NCI-H2081 (cell line): ENCODE measurements around the gene IMPA2.
A peak's percentile ranks its signal among the peaks of the same experiment; 100 is the strongest.

Source experiments
- DNase-seq, 2 experiments: peaks; one replicate each; lab custom pipeline; 2025; lab: John Stamatoyannopoulos, UW

Gene IMPA2

DNA sequence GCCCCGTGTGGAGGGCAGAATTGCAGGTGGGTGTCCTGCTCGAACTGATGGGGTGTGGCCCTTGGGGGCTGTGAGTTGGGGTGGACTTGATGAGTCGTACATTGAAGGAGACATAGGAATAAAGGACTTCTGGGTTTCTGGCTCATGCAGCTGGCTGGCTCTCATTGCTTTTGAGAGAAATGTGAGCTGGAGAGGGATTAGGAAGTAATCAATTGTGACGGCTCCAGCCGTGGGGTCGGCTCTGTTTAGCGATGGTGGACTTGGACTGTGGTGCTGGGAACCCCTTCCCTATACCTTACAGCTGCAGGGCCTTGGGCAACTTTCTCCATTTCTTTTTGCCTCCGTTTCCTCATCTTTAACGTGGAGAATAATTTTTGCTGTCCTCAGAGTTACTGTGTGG is 9.2 kb downstream of the IMPA2 start:
- DNase-seq: no peak

DNA sequence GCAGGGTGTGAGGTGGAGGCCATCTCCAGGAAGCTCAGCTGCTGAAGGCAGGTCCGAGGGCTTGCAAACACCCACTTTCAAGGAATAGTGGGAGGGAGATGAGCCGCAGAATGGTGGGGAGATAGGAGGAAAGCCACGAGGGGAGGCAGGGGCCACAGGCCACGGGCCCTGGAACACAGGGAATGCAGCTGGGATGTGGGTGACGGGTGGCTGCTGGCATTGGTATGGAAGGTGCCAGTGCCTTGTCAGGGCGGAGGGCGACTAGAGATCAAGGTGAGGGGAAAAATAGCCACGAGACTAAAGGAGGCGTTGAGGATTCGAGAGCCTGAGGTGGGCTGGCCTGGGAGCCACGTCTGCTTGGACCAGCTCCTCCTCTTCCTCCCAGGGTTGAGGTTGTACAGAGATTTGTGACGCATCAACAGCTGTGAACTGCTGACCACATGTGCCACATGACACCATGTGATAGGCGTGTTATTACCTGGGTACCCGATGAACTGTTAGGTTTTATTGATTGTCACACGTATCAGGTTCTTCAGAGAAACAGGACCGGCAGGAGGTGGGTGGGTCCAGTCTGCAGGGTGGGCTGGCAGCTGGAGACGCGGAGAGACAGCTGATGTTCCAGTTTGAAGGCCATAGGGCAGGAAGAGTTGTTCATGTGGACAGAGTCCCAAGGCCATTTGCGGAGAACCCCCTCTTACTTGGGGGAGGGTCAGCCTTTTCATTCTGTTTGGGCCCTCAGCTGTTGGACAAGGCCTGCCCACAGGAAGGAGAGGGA is 9.9 kb downstream of the IMPA2 start:
- no peak for DNase-seq

DNA sequence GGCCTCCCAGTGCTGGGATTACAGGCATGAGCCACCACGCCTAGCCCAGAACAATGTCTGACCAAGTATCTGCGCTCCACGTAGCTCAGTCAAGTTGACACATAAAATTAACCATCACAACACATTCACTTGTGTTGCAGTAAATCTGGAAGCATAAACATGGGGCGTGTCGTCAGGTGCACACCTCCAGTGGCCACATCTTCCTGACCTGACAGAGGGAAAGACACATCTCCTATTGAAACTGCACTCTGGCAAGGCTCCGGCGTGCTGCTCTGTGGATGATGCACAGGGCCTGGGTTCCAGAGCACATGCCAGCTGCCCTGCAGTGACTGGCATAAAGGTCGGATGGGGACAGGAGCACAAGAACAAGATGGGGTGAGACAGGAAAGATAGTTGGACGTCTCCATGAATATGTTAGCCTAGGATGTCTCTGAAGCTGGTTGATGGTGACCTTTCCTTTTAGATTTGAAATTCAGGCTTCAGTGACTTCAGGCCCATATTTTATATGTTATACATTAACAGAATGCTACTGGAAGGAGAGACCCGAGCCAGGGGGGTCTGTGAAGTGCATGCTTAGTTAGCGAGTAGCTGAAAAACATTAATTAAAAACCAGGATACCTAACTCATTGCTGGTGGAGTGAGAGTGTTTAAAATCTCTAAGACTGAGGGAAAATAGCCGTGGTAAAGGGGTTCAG is 10.9 kb downstream of the IMPA2 start:
- DNase-seq: no peak

DNA sequence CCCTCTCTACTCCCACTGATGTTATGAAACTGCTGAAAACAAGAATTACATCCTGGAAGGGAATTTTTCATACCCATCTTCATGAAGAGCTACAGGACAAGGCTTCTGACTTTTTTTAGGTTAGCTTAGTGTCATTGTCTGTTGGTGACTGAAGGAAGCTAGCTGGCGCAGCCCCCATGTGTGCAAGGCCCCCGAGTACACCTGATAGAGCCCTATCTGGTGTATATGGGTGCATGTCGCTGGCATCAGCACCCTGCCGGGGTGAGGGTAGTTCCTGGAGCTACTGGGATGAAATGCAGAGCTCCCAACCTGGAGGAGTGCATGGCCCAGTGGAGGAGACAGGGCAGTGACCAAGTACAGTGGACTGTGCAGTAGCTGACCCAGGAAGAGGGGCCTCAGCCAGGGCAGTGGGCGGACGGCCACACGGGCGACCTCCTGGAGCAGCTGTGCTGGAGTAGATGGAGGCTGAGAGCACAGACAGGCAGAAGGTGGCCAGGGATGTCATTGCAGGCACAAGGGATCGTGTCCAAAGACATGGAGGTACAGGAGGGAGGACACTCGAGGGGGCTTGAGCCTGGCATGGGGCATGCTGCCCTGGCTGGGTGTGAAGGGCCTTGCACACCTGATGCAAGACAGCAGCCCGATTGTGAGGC is 12.1 kb downstream of the IMPA2 start:
- DNase-seq: no peak

DNA sequence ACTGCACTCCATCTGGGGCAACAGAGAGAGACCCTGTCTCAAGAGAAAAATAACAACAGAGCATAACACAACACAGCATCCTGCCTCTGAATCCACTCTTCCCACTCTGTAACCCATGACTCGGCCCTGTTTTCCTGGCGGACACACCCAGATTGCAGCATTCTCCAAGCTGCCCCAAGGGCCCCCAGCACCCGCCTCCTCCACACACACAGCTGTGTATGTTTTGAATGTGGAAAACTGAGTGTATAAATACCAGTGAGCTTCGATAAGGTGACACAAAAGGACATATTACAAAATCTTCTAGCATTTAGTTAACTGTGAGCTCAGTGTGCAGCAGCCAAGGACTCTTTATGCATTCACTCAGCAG is 13.0 kb downstream of the IMPA2 start:
- DNase-seq: no peak

DNA sequence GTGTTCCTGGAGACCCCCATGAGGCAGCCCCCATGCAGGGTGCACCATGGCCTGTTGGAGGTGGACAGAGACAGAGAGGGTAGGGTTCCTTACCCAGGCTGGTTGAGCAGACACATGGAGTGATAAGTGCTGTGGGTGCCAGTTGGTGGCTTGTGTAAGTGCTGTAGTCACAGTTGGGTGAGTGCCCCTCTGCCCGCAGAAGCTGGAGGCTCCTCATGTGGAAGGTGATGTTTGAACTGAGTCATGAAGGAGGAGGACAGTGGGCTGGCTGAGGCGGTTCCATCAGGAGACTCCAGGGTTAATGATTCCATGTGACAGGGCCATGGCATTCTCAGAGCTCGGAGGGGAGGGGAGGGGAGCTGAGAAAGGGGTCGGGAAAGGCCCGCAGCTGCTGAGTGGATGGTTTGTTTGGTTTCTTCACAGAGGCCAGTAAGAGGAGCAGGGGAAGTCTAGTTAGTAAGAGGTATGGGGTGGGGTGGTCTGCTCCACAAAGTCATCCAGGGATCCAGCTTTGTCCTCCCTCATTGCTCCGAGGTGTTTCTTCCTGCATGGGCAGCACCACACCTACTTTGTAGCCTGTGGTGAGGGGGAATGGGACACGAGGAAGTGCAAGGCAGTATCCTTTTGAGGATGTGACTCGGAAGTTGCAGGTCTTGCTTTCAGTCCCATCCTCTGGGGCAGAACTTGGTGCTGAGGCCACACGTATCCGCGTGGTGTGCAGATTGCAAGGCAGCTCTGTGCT is 13.6 kb downstream of the IMPA2 start:
- no peak for DNase-seq

DNA sequence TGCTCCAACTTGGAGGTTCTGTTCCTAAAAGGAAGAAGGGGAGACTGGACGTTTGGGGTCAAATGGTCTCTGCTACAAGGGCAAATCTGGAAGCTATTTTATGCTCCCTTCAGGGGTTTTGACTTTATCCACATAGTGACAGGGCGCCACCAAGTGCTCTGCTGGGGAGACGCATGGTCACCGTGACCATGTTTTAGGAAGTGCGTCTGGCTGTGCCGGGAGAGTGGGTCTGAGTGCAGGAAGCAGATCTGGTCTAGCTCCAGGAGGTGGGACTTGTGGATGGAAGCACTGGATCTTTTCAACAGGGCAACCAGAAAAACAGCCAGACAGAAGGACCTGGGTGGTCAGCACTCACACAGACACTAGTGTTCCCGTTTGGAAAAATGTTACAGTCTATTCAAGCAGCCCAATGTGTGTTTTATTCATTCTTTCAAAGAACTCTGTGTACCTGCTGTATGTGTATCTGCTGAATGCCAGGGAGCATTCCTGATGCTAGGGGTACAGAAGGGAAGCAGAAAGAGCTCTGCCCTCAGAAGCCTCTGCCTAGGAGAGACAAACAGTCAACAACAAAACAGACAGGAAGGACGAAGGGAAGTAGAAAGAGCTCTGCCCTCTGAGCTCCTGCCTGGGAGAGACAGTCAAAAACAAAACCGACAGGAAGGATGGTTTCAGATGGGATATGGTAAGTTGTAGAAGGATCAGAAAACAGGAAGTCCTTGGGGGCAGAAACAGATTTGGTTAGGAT is 14.3 kb downstream of the IMPA2 start:
- peak; percentile 59 to 61 for DNase-seq

DNA sequence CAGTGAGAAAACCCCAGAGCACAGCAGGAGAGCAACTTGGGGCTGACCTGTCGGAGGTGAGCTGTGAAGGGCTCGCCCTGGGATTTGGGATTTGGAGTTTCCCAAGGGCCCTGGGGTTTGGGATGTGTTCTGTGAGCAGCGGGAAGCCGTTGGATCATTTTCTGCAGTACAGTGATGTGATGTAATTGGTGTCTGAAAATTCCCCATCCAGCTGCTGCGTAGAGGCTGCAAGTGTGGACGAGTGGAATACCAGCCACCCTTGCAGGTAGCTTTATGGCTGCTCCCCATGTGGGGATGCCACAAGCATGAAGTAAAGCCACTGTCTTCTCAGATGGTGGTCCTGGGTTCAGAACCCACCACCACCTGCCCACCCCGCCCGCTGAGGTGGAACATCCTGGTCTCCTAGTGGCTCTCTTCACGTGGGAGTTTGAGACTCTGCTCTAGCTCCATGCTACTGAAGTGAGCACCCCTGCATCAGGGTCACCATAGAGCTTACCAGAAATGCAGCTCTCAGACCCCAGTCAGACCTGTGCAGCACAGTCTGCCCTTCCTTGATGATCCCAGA is 15.0 kb downstream of the IMPA2 start:
- DNase-seq: no peak

DNA sequence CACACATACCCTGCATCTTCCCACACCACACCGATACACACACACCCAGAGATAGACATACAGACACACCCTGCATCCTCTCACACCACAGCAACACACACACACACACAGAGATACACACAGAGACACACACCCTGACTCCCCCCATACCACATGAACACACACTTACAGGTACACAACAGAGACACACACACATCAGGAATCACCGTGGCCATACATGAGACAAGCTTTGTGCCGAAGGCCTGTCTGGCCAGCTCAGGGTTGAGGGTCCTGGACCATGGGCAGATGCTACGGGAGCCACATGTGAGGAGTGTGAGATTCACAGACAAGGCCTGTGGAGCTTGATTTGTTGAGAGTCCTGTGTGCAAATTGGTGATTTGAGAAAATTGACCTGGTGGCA is 15.6 kb downstream of the IMPA2 start:
- no peak for DNase-seq

DNA sequence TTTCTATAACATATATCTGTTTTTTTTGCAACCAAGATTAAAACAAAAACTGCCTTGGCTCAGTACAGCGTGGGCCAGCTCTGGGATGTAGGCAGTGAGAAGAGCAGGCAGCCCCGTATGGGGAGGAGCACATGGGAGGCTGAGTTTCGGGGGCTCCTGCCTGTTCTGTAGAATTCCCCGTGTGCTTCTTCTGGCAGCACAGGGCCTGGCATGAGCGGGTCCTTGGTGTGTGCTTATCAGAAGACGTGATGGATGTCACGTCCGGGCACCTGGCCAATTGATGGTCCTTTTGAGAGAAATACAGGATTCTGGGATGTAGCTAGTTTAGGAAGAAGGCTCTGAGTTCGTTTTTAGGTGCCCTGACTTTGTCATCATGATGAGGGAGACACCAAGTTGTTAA is 16.2 kb downstream of the IMPA2 start:
- no peak for DNase-seq

DNA sequence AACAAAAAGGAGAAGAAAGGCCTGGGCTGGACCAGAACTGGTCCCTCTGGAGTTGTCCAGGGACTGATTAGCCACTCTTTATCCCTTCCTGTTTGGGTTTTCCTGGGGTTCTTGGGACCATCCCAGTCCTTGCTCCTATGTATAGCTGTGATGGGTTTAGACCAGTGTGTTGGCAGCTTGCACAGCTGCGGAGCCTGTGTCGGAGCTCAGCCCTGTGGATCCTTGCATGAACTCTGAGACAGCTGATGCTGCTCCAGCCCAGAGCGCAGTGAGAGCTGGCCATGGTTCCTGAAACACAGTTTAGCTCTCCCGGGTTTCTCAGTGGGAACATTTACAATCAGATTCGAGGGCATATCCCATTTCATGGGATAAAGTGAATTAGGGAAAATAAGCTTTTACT is 16.9 kb downstream of the IMPA2 start:
- DNase-seq: no peak

DNA sequence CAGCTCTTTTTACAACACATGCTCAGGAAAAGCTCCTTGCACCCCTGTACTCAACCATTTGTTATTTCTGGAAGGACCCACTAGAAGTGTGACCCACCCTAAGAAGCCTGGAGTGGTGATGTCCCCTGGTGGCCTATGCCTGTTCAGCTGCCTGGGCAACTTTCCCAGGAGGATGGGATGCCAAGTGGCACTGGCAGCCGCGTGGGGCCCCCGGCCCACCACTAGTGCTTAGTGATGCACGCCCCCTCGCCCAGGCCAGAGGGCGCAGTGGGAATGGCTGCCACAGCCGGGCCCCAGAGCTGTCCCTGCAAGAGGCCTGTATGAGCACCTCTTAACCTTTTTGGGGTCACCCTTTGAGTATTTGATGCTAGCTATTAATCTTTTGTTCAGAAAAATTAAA is 18.1 kb downstream of the IMPA2 start:
- no peak for DNase-seq

DNA sequence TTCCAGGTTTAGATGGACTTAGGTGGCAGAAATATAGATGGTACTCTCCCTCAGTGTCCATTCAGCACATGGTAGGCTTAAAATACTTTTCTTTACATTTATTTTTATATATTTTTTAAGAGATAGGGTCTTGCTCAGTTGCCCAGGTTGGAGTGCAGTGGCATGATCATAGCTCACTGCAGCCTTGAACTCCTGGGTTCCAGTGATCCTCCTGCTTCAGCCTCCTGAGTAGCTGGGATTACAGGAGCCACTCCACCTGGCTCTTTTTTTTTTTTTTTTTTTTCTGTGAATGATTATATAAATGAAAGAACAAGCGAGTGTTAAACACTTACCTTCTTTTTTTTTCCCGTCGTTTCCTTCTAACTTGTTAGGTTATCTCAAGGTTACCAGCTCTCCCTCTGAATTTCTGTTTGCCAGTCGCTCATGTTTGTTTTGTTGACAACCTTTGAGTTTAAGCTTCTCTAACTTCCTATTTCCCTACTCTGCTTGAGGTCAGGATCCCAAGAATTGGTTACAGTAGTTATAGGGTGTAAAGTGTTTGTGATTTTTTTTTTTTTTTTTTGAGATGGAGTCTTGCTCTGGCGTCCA is 18.9 kb downstream of the IMPA2 start:
- no peak for DNase-seq

DNA sequence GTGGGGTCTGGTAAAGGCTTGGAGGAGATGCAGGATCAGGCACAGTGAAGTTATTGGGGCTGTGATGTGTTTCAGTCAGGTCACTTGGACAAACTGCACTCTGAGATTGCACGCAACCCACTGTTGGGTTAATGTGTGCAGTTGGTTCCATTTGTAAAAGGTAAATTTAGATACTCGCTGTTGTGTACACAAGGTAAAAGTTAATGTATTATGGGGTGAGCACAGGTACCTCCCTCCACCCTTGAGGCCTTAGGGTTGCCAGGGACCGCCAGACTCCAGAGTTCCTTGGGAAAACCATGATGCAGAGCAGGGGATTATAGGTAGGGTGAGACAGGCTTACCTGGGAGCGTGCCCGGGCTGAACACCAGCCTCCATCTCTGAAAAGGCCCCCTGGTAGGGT is 20.1 kb downstream of the IMPA2 start:
- no peak for DNase-seq

DNA sequence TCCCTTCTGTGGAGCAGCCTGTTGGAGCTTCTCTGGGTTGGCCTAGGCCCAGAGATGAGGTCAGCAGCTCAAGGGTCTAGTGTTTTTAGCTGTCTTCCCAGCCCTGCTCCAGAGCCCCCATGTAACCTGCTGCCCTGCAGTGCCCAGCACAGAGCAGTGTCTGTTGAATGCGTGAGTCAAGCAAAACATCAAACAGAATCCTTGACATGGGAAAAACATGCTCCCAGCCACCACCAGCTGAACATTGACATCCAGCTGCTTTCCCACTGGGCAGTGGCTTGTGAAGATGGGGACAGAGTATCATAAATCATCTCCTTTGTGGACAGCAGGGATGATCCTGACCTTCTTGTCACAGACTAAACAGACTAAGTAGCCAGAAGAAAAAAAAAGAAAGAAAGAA is 22.6 kb downstream of the IMPA2 start:
- no peak for DNase-seq

DNA sequence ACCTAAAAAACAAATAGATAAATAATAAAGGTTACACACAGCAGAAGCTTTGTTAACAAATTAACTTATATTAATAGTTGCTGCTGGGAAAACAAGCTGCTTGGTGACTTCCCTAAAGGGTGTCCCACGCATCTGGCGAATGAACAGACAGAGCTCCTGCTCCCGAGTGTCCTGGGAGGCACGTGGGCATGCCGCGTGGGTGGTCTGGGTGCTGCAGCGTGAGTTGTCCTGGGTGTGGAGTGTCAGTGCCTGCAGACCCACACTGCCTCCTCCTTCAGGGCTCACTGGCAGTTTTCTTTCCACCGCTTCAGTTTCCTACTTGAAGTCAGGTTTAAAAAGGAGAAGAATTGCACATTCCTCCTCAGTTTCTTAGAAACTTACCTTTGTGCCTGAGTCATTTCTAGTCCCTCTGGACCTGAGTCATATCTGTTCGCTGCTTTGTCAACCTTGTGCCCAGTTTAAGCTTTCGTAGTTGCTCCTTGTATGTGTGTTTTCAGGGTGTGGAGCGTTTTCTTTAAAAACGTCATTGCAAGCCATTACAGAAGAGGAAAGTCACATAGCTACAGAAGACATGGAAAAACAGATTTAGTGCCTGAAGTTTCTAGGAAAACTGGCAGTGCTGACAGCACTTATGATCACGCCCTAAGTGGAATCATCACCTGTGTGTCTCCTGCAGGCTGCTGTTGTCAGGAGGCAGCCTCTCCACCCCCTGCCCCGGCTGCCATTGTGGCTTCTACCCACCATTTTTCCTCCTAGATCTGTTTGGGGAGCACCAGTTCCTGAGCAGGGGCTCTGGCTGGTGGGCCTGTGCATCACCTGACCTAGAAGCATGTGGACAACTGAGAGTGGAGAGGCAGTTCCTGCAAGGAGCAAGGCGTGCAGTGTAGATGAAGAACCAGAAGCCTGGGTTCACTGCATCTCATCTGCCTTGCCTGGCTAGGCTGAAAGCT is 24.5 kb downstream of the IMPA2 start:
- DNase-seq: no peak

DNA sequence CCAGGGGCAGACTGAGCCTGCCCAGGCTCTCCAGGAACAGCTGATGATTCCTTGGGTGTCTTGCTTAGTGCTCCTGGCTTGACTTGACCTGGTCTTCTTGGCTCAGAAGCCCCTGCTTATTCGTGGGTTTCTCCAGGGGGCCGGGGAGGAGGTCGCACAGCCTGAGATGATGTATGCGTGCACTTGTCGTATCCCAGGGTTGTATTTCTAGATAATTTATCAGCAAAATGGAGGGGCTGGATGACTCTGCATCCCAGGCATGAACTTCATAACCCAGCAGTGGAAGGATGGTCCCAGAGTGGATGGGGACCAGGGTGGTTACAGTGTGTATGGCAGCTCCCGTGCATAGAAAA is 25.2 kb downstream of the IMPA2 start:
- DNase-seq: no peak

DNA sequence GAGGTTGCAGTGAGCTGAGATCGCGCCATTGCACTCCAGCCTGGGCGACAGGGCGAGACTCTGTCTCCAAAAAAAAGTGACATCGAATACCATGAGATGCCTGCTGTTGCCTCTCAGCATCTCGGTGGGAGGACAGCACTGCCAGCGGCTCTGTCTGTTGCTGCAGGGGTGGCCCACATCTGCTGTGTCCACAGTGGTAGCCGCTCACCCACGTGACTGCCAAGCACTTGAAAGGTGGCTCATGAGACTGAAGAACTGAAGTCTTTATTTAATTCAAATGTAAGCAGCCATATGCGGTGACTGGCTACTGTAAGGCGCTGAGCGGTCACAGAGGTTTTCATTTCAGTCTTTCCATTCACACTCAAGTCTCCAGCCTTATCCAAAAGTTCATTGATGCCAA is 25.8 kb downstream of the IMPA2 start:
- DNase-seq: no peak

DNA sequence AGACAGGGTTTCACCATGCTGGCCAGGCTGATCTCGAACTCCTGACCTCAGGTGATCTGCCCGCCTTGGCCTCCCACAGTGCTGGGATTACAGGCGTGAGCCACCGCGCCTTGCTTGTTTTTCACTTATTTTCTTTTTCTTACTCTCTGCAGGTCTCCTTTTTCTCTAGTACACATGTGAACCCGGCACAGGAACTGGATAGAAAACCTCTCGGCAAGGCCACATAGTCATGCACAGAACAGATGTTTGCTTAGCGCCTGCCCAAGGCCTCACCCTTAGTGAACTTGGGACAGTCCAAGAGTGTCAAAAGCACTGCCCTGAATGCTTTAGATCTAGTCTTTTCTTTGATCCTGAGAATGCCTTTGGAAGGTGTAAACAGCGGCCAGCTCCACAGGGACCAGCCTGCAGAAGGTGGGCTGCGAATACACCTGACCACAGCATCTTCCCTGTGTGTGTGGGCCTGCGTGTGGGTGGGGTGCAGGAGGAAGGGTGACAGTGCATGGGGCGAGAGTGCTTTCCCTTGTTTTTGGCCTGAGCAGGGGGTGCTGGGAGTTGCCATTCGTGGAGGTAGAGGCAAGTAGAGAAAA is 27.0 kb downstream of the IMPA2 start:
- DNase-seq: no peak
